HG03432 (cell line): ENCODE data around the gene CHGA.

Source experiments
- ATAC-seq: cut with Tn5 transposase; IDR thresholded peaks from one replicate; pipeline ENCODE4 v1.9.1; 2021; ENCODE audit warnings: mild to moderate bottlenecking, moderate library complexity; ENCODE audit not compliant: unreplicated experiment

The CHGA gene

DNA sequence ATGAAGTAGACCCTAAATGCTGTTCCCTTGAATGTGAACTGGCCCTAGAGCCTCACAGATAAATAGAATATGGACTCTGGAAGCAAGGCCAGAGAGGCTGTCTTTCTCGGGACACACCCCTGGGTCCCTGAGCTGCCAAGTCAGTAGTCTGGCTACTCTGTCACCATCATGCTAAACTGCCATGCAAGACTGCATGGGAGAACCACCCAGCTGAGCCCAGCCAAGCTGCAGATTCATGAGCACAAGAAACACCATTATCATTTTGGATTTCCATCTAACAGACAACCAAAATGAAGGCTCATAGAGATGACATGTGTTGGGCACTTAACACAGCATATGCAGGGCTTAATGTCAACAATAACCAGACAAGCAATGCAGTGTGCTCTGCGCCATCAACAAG lies 53.3 kb downstream of the CHGA start:
- no peak for ATAC-seq

DNA sequence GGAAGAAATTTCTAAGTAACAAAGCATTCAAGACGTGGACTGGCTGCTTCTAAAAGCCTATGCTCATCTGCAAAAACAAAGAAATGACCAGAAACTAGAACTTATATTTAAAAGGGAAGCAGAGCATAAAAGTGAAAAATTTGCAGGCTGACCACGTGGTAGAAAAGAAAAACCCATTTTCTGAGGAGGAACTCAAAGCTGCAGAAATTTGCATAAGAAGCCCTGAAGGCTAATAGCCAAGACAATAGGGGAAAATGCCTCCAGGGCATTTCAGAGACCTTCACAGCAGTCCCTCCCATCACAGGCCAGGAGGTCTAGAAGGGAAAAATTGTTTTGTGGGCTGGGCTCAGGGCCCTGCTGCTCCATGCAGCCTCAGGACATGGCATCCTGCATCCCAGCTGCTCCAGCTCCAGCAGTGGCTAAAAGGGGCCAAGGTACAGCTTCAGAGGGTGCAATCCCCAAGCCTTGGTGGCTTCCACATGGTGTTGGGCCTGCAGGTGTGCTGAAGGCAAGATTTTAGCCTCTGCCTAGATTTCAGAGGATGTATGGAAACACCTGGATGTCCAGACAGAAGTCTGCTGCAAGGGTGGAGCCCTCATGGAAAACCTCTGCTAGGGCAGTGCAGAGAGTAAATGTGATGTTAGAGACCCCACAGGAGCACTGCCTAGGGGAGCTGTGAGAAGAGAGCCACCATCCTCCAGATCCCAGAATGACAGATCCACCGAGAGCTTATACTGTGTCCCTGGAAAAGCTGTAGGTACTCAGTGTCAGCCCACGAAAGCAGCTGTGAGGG lies 55.5 kb downstream of the CHGA start:
- ATAC-seq: no peak

DNA sequence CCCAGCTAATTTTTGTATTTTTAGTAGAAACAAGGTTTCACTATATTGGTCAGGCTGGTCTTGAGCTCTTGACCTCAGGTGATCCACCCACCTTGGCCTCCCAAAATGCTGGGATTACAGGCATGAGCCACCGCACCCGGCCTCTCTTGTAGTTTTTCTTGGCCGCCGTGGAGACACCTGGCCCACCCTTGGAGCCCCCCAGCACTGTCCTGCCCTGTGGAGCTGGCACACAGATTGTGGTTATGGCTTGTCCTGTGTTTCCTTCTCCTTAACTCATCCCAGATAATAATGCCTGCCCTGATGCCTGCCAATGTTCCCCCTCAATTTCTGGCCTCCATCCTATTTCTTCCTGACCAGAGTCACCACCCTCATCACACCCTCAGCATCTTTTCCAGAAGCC lies 57.9 kb downstream of the CHGA start:
- no peak for ATAC-seq

DNA sequence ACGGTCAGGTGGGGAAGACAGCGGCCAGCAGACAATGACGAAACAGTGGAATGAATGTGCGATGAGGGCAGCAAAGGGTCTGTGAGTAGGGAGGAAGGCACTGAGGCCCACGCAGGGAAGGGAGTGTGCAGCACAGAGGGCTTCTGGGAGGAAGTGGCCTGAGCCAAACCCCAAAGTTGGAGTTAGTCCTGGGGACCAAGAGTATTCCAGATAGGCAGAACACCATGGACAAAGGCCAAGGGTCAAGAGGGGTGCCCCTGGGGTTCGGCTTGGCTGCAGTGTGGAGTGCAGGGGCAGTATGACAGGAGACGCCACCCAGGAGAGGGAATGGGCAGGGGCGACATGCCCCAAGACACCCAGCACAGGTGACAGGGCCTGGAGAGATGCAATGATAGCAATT lies 58.8 kb downstream of the CHGA start:
- no peak for ATAC-seq

DNA sequence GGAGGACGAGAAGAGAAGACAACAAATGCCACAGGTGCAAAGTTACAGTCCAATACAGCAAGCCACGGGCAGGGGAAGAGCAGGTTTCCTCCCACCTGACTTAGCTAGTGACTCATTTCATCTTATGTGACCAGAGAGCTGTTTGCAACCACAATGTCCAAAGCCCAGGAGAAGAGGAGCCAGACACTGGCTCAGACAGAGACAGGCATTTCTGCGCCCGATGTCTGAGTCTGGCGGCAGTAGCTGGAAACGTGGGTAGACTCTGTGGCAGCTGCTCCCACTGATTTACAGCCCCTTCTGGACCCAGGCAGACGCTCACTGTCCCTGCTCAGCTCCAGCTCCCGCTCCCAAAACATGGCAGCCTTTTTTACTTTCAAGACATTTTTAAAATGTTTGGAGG lies 60.0 kb downstream of the CHGA start:
- no peak for ATAC-seq

DNA sequence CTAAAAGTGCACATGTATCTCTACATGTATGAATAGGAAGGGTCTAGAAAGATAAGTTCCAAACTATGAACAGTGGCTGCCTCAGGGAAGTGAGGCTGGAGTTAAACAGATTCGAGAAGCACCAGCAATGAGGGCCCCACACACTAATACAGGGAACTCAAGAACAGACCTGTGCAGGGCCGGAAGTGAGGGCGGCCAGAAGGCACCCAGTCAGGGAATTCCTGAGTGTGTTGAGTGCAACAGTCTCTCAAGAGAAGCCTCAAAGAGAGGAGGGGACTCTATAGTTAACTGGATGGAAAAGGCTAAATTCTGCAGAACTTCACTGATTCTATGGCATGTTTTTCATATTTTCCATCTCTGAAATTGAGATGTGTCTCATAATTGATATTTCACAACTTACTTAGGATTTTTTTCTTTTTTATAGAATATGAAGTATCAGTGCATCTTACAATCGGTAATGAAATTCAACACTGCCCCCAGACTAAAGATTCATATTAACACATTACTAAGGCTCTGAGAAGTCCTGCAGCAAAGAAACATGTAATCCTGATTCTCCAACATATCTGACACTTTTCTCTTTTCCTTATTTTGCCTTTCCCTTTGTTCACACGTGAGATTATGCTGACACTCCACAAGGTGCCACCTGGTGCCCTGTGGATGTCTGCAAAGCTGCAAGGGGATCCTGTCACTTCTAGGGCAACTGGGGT lies 61.3 kb downstream of the CHGA start:
- ATAC-seq: no peak
